ENCODE data around the gene TRABD2B. TPM values are rescaled to one million over a fixed set of nuclear protein-coding genes. Genes with fewer than 3 reads are reported as not detected.

TRABD2B gene
- total and polyA plus RNA-seq, 2 of the 13 experiments (the other 11 are each of a cell fraction or from before 2014, with no cell fraction given): 0.04 TPM; not detected in 1

DNA sequence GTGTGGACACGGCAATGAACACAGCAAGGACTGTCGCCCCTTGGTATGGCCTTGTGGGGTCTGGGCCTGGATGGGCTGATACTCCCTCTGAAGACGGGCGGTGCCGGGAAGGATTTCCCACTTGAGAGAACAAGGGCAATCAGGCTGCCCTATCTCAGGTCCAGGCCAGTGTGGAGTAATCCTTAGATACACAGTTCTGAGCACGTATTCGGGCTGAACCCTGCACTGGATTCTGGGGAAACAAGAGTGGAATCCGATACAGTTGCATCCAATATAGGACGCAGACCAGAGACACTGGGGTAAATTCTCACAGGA, 177.7 kb downstream of the TRABD2B start (continued):
- TF ChIP-seq PRMT3 (CRISPR knock-in tag; IDR thresholded peaks at IDR 0.05; ENCODE audit: borderline replicate concordance, low read depth): peak; percentile 17; the same call in 1 of the 2 replicates
- peak; percentile 88; the same call in 1 of the 2 replicates for TF ChIP-seq SRY (CRISPR knock-in tag; IDR thresholded peaks at IDR 0.05)
- peak; percentile 87 for TF ChIP-seq ARID5B (CRISPR knock-in tag; IDR thresholded peaks at IDR 0.05)
- no peak for TF ChIP-seq NFKB2 (CRISPR knock-in tag; IDR thresholded peaks at IDR 0.05; ENCODE audit: borderline replicate concordance)
- TF ChIP-seq, protein P1, sequence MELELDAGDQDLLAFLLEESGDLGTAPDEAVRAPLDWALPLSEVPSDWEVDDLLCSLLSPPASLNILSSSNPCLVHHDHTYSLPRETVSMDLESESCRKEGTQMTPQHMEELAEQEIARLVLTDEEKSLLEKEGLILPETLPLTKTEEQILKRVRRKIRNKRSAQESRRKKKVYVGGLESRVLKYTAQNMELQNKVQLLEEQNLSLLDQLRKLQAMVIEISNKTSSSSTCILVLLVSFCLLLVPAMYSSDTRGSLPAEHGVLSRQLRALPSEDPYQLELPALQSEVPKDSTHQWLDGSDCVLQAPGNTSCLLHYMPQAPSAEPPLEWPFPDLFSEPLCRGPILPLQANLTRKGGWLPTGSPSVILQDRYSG (CRISPR knock-in tag; IDR thresholded peaks at IDR 0.05): no peak
- TF ChIP-seq ZBED4 (CRISPR knock-in tag; IDR thresholded peaks at IDR 0.05; ENCODE audit: borderline replicate concordance): peak; percentile 65; the same call in 1 of the 2 replicates
- TF ChIP-seq NFE2L2 (IDR thresholded peaks at IDR 0.05; ENCODE audit: low read length): no peak
- peak; percentile 58; the same call in 1 of the 2 replicates for TF ChIP-seq RARA (CRISPR knock-in tag; IDR thresholded peaks at IDR 0.05)
- TF ChIP-seq TEAD3 (CRISPR knock-in tag; optimal IDR thresholded peaks at IDR 0.05; ENCODE audit: borderline replicate concordance): peak; percentile 65
- no peak for TF ChIP-seq TAF15 (IDR thresholded peaks at IDR 0.05; ENCODE audit: low read depth, low read length, poor library complexity, severe bottlenecking)
- no peak for TF ChIP-seq ZNF44 (CRISPR knock-in tag; IDR thresholded peaks at IDR 0.05)
- peak; percentile 59; the same call in 1 of the 2 replicates for TF ChIP-seq NR2F2 (IDR thresholded peaks at IDR 0.05; ENCODE audit: borderline replicate concordance, low read depth)
- TF ChIP-seq ZNF563 (CRISPR knock-in tag; IDR thresholded peaks at IDR 0.05): 0 out of 2 replicates have a peak, but pooled peaks have one; percentile 52
- TF ChIP-seq RELA (CRISPR knock-in tag; IDR thresholded peaks at IDR 0.05): no peak
- TF ChIP-seq SATB2 (CRISPR knock-in tag; IDR thresholded peaks at IDR 0.05): no peak
- TF ChIP-seq HIC2 (CRISPR knock-in tag; IDR thresholded peaks at IDR 0.05; ENCODE audit: low read depth): no peak
- peak; percentile 69; the same call in 1 of the 2 replicates for TF ChIP-seq ZNF747 (CRISPR knock-in tag; IDR thresholded peaks at IDR 0.05; ENCODE audit: borderline replicate concordance)
- TF ChIP-seq ZNF274 (CRISPR knock-in tag; IDR thresholded peaks at IDR 0.05): 0 out of 2 replicates have a peak, but pooled peaks have one; percentile 42
- TF ChIP-seq SIX1 (CRISPR knock-in tag; IDR thresholded peaks at IDR 0.05; ENCODE audit: borderline replicate concordance): peak; percentile 92
- no peak for TF ChIP-seq NCOA1 (CRISPR knock-in tag; IDR thresholded peaks at IDR 0.05)
- peak; percentile 4; the same call in 1 of the 2 replicates for TF ChIP-seq TOPORS (CRISPR knock-in tag; IDR thresholded peaks at IDR 0.05)
- TF ChIP-seq ARNT (IDR thresholded peaks at IDR 0.05): no peak
